GM08714 (cell line): Measurements from ENCODE around the gene AMOTL2.

ENCODE experiments used
- H3K4me3 ChIP-seq: fragments of 200-500 bp; sonication (Bioruptor generic); 2 replicates; pipeline ENCODE4 v1.5.1; 2014; ENCODE audit warnings: mild to moderate bottlenecking, low read length, inconsistent platforms
- ZNF274 ChIP-seq: IDR thresholded peaks from 2 replicates; pipeline ENCODE4 v1.6.1; 2012; ENCODE audit warnings: mild to moderate bottlenecking, low read depth, low read length

AMOTL2 gene

DNA sequence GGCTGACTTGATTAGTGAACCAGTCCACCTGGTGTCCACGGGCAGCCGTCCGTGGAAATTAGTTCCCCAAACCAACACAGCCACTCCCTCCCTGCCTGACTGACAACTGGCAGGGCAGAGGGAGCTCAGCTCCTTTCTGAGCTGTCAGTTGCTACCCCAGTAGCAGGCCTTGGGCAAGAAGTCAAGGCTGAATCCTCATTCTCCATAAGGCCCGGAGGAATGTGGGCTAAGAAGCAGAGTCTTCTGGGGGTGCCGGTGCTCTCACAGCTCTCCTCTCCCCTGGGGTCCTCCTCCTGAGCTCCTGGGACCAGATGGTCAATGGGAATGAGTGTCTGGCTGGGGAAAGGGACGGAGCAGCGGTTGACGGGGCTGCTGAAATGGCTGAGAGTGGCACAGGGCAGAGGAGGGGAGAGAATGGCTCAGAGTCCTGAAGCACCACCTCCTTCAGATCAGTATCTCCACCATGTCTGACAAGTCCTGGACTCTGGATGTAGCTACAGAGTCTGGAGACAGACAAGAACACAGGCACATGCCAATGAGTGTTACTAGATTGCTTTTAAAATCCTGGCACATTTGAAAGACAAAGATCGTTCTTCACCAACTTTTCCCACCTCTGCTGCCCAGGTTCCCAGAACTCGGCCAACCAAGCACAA is 16.9 kb downstream of the AMOTL2 start:
- no peak overlapping the region for H3K4me3 ChIP-seq
- no peak for TF ChIP-seq ZNF274

DNA sequence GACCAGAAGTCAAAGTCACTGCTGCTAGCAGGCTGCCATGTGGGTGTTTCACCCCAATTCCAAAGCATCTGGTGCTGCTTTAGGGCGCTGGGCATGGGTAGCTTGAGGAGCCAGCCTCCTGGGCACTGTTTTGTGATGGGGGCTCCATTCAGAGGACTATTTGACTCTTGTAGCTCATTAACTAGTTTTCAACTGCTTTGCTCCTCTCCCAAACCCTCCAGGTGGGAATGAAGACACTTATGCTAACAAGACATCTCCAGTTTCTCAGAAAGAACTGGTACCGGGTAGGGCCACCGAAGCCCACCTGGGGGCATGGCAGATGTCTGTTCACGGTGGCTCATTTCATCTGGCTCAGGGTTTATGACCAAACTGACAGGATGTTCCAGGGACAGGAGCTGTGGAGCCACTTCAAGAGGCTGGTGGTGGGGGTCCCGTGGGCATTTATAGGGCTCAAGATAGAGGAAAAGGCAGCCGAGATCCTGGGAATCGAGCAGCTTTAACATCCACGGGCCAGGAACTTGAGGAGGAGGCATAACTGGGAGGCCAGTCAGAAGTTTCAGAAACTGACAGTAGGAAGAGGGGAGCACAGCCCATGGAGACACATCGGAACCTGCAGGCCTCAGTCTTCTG is 17.7 kb downstream of the AMOTL2 start:
- H3K4me3 ChIP-seq = no peak overlapping the region
- TF ChIP-seq ZNF274 = no peak

DNA sequence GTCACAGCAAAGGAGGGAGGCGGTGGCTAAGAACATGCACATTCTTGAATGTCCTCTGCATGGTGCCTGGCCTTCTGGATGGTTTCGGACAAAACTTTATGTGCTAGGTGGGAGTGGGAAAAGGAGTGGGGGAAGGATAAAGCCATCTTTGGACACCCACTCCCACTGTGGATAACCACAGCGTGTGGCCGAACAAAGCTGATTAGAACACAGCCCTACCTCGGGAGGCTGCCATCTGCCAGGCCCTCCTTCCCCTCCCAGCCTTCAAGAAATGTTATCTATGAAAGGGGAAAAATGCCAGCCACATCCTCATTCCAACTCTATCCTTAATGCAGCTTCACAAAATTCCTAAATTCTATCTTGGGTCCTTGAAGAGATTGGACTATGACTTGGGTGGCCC is 18.8 kb downstream of the AMOTL2 start:
- H3K4me3 ChIP-seq = no peak overlapping the region
- no peak for TF ChIP-seq ZNF274

DNA sequence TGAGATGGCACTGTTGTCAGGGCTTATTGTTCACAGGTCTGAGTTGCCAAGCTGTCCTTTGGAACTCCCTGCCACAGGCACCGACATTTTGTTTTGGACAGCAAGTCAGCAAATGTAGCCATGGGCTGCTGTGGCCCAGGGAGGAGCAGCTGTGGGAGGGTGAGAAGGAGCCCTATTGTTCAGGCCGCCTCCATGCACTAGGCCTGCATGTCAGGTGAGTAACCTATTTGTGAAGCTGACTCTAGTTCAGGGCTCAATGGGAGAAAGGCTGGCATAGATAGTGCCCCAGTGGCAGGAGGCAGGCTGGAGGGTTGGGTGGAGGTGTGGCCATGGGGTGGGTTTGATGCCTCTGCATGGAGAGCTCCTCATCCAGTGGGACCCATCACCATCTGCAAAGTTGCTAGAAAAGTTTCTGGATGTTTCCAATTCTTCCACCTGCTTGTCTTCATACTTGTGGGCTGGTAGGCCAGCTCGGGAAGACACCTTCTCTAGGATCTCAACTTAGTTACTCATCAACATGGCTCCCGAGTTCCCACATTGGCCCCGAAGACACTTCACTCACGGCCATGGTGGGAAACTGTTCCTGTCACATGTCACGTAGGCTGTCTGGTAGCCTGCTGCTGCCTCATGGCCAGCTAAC is 19.5 kb downstream of the AMOTL2 start:
- no peak overlapping the region for H3K4me3 ChIP-seq
- no peak for TF ChIP-seq ZNF274

DNA sequence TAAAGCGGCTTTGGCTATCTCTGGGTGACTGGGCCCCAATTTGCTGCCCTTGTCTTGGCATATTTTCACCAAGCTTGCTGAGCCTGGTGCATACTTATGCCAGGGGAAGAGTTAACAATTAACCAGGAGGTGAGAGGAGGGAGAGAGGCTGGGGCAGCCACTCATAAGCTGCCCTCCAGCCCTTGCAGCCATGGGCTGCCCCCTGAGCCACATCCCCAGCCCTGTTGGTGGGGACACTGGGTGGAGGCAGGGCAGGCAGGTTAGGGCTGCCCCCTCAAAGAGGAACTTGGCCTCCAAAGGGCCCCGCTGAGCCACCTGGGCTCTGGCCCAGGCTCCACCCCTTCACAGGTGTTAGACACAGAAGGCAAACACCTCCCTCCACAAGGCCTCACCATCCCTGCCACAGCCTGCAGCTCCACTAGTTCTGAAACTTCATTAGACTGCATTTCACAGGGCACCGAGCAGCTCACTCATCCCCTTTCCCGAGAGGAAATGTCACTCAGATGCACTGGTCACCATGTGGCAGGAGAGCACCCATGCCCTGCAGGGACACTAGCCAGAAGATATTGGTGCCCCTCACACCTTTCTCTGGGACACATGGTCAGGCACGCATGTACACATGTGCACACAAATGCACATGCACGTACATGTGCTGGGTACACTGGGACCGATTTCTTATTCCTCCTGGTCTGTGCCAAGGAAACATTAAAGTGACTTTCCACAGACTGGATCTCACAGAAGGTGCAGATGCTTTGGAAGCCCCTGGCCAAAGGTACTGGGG is 20.2 kb downstream of the AMOTL2 start:
- no peak for TF ChIP-seq ZNF274
- no peak overlapping the region for H3K4me3 ChIP-seq

DNA sequence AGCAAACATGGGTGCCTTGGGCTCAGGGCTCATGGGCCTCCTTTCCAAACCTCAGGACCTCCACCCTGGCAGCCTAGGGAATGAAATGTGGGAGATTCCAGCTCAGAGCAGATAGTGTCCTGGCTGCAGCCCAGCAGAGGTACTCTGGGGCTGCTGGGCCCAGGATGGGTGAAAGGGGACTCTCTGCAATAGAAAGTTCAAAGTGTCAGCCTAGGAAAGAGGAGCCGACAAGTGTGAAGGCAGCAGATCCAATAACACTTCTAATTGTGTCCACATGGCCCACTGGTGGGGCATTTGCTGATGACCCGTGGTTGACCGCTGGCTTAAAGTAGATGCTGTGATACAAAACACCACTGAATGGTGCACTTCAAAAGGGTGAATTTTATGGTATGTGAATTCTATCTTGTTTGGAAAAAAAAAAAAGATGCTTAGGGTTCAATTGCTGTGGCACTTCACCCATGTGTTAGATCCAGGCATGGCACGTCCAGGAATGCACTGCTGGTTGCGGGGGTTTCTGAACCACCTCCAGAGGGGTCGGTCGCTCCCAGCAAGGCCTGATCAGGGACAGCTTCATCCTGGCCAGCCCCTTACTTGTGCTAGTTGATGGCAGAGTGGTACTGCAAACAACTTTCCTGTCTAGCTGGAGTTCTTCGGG is 20.9 kb downstream of the AMOTL2 start:
- H3K4me3 ChIP-seq = no peak overlapping the region
- TF ChIP-seq ZNF274 = no peak

DNA sequence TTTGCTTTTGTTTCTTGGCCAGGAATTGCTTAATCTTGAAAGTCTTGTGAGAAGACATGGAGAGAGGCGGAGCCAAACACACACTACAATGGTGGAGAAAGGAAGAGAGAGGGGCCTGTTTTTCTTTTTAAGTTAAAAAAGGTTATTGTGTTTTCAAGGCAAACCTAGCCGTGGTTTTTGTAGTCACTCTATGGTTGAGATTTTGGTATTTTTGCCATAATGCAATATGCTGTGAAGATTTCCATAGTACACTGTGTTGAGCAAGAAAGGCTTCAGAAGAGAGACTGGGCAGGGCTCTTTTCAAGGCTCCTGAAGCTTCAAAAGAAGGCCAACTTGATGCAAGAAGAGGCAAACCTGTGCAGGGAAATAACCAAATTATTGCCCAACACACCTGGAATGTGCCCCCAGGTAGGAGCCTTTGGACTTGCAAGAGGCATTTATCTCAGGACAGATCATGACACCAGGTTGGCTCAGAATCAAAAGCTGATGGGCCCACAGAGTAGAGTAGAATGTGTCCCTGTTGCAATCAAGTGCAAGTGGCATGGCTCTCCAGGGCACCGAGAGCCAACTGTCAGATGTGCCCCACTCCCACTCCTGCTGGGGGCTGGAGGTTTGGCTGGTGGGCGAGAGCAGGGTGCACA is 22.1 kb downstream of the AMOTL2 start:
- no peak for TF ChIP-seq ZNF274
- H3K4me3 ChIP-seq = no peak overlapping the region

DNA sequence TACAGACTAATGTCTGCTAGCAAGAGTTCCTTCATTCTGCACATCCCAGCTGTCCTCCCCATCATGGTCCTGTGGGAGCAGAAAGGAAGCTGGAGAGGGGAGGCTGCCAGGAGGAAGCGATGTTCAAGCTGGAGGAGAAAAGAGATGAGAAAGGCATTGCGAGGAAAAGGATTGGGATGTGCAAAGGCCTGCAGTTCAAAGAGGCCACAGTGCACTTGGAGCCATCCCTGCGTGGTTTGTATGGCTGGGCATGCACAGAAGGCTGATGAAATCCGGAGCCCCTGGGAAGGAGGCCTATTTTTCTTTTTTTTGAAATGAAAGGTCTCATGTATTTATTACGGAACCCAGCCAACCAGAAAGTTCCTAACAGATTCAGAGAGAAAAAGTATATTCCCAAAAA is 22.8 kb downstream of the AMOTL2 start:
- TF ChIP-seq ZNF274 = no peak
- H3K4me3 ChIP-seq = no peak overlapping the region

DNA sequence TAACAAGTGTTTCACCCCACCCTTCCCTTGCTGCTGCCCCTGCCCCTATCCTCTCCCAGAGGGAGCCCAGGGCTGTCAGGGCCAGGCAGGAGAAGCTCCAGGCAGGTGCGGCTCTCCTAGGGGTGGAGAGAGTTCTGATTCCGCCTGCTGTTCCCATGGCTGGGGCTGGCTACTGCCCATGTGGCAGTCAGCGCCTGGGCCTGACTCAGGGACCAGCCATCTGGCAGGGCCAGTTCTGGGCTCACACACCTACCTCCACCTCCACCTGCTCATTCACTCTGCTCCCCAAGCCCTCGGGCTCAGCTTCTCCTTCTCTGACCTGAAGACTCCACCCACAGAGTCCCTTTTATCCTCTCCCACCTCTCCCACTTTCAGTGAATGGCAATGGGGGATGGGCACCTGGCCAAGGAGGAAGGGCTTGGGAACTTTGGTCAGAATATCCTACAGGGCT is 23.4 kb downstream of the AMOTL2 start:
- TF ChIP-seq ZNF274 = no peak
- H3K4me3 ChIP-seq = no peak overlapping the region

DNA sequence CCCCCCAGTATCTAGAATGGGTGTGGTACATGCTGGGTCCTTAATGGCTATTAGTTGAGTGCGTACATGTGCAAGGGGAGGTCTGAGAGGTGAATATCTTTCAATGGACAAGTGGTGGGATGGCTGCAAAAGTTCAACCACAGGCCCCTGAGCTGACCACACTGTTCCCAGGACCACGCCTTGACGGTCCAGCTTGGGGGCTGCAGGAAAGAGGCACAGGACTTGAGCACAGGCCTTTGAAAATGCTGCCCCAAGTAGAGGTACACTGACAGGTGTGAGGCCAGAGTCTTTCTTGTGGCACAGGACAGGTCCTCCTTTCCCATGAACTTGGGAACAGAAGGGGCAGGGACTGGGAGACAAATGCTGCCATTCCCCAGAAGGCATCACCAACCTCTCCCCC is 24.0 kb downstream of the AMOTL2 start:
- no peak for TF ChIP-seq ZNF274
- no peak overlapping the region for H3K4me3 ChIP-seq

DNA sequence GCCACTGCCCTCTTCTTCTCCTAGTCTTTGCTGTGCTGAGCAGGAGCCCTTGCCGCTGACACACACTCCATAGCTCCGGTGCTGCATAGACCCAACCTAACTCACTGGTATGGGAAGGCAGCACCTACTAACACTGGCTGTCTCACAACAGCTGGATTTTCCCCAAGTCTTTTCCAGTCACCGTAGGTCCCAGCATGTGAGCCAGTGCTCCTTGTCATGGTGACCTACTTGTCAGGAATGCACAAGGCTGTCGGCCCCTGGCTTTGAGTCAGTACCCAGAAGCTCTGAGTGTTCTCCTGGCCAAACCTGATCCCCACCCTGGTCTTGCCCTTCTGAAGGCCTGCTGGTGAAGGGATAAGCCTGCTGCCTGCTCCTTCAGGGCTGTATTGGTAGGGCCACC is 25.7 kb downstream of the AMOTL2 start:
- TF ChIP-seq ZNF274 = no peak
- no peak overlapping the region for H3K4me3 ChIP-seq

DNA sequence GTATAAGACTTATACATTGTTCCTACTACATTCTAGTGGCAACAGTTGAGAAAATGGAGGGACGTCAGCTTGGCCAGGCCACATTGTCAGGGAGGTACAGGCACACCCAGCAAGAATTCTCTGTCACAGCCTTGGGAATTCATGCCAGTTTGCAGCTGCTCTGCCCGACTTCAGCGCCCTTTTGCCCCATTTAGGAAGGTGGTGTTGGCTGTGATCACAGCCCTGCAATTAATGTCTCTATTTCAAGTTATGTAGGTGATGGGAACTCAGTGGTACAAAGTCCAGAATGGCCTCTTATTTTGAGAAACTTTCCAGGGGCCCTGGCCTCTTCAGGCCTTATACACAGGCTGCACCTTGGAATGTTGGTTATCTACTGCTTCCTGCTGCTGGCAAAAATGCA is 26.7 kb downstream of the AMOTL2 start:
- H3K4me3 ChIP-seq = no peak overlapping the region
- TF ChIP-seq ZNF274 = no peak

DNA sequence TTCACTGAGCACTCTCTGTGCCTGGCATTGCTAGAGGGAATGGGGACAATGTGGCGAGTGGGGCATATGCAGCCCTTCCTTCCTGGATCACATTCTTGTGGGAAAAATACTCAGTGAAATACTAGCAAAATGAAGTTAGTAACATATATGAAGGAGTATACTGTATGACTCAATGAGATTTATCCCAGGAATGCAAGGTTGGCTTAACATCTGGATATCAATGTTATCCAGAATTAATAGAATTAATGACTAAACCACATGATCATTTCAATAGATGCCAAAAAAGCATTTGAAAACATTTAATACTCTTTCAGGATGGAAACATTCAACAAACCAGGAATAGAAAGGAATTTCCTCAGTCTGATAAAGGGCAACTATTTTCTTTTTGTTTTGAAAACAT is 27.5 kb downstream of the AMOTL2 start:
- H3K4me3 ChIP-seq = no peak overlapping the region
- TF ChIP-seq ZNF274 = no peak

DNA sequence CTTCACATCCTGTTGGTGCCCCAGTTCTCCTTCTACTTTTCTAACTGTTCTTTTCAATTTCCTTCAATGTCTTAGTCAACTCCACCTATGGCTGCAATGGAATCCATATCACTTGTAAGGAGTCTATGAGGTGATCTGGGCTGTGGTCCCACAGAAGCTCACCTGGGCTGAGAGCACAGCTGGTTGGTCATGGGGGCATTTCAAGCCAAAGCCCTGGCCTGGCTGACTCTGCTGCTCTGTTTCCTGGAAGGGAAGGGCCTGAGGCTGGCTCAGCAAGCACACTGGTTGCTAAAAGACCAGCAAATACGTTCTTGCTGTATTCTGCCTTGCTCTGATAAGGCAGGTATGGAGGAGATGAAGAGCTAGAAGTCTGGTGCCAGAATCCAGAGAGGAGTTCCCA is 29.0 kb downstream of the AMOTL2 start:
- no peak for TF ChIP-seq ZNF274
- H3K4me3 ChIP-seq = no peak overlapping the region

DNA sequence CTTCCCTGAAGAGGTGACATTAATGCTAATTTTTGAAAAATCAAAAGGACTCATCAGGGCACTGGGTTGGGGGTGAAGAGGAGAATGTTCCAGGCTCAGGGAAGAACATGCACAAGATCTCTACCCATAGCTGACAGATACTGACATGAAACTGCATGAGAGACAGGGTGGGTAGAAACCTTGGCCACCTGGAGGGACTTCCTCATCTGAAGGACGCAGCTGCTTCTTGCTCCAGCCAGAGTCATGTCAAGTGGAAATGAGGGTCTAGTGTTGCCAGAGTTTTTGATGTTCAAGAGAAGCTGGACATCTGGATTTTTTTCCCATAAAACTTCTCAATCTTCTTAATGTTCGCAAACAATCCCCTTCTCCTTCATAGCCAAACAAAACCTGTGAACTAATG is 29.7 kb downstream of the AMOTL2 start:
- TF ChIP-seq ZNF274 = no peak
- no peak overlapping the region for H3K4me3 ChIP-seq
